OCI-M2 (cell line): ENCODE measurements around the gene ACSM4.
A peak's percentile ranks its signal among the peaks of the same experiment; 100 is the strongest.
"Not testable (repeated sequence)": the region's sequence is repeated elsewhere in the genome, so short reads cannot be mapped to it uniquely, and the experiment has no call there.

ENCODE experiments used
- DNase-seq: peaks from one replicate; lab custom pipeline; 2025; ENCODE audit not compliant: unreplicated experiment; lab: John Stamatoyannopoulos, UW

ACSM4 gene

GRCh38 chr12:7337790-7338189 is 33.9 kb downstream of the ACSM4 start:
- not testable (repeated sequence) for DNase-seq

DNA sequence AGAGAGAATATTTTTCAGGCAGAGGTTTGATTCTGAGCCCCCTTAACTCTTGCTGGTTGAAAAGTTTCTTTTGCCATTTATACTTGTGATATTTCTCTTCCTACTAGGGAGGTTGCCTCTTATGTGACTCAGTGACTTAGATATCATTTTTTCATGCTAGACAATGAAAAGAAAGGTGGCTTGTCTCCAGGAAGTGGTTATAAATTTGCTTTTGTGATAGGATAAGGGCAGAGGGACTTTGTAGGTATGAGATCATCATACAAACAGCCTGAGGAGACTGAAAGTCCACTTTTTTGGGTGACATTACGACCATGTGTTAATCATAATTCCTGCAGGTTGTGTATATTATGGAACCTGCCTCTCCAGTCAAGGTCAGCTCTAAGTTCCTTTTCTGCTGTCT is 35.8 kb downstream of the ACSM4 start:
- no peak for DNase-seq

DNA sequence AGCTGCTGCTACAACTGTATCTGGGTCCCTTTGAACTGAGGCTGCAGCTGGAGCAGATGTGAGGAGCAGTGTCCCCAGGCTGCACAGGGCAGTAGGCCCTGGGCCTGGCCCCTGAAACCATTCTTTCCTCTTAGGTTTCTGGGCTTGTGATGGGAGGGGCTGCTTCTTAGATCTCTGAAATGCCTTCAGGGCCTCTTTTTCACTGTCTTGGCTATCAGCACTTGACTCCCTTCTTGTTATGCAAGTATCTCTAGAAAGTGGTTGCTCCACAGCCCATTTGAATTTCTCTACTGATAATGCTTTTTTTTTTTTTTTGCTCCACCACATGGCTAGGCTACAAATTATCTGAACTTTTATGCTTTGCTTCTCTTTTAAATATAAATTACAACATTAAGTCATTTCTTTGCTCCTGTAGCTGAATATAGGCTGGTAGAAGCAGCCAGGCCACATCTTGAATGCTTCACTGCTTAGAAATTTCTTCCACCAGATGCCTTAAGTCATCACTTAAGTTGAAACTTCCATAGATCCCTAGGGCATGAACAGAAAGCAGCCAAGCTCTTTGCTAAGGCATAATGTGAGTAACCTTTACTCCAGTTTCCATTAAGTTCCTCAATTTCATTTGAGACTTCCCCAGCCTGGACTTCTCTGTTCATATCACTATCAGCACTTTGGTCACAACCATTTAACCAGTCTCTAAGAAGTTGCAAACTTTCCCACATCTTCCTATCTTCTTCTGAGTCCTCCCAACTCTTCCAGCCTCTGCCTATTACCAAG is 41.1 kb downstream of the ACSM4 start:
- DNase-seq, result no peak

DNA sequence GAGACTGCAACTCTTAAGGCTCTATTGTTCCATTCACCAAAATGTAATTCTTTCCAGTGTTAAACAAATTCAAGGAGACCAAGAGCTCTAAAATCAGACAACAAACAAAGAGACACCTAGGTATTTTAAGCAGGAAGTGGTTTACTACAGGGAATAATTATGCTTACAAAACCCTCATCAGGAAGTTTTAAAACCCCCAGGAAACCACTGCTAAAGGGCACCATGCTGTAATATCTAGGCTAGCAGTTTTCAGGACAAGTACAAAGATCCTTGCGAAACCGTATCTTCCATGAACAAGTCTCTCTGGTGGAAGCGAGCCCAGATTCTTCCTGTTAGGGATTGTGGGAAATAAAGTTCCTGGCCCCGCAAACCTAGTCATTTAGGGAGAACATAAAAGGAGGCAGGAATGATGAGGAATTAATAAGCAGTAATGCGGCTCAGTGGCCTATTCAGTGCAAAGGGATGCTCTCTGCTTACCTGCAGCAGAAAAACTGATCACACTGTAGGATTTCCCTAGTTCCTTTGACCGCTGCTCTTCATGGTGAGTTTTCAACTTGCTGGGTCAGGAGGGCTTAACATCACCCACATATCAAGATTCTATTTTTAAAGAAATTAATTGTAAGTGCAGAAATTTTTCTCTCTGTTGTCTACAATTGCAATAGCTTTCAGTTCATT is 42.8 kb downstream of the ACSM4 start:
- no peak for DNase-seq

- no peak for DNase-seq
These were observed 45.5 kb downstream of the ACSM4 start for GRCh38 chr12:7349418-7349817.

- no peak for DNase-seq
These were observed 47.3 kb downstream of the ACSM4 start for GRCh38 chr12:7351177-7351576.

GRCh38 chr12:7352661-7353060 is 48.8 kb downstream of the ACSM4 start:
- no peak for DNase-seq

DNA sequence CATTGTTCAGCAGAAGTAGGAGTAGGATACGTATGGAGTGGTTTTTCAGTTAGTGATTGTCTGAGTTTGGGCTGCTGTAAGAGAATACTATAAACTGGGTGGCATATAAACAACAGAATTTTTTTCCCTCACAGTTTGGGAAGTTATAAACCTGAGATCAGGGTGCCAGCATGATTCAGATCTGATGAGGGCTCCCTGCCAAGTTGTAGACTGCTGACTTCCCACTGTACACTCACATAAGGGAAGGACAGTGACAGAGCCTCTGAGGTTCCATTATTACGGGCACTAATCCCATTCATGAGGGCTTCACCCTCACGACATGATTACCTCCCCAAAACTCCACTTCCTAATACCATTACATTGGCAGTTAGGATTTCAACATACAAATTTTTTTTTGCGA is 50.7 kb downstream of the ACSM4 start:
- no peak for DNase-seq

- no peak for DNase-seq
These were observed 57.4 kb downstream of the ACSM4 start for GRCh38 chr12:7361265-7361664.

- DNase-seq, result no peak
These were observed 58.9 kb downstream of the ACSM4 start for GRCh38 chr12:7362734-7363133.

GRCh38 chr12:7369274-7369729 is 65.4 kb downstream of the ACSM4 start:
- DNase-seq, result peak; percentile 39

GRCh38 chr12:7373226-7373625 is 69.4 kb downstream of the ACSM4 start:
- peak; percentile 78 for DNase-seq

DNA sequence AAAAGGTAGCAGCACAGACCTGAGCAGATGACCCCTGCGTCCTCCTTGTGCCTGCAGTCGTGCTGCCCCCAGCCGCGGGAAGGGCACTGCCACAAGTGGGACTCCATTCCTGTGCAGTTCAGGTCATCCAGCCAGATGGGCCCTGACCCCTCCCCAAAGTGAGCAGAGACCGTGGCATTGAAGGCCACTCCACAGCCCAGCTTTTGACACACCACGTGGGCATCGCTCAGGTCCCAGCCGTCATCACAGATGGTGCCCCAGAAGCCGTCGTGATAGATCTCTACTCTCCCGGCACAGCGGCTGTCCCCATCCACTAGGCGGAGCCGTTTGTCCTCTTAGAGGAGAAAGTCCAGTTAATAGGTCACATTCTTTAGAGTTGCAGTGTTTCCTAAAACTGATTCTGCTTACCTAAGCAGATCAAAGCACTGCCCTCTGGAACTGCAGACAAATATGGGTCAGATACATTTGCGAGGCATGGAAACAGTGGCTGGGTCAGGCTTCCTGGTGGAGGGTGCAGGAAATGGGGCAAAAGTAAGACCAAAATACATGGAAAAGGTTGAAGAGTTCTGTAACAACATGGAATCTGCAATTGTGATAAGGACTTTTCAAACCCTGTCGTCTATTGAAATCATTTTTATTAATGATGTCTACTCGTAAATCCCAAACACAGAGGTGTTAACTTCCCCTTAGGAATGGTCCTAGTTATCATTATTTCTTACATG is 70.7 kb downstream of the ACSM4 start:
- no peak for DNase-seq

DNA sequence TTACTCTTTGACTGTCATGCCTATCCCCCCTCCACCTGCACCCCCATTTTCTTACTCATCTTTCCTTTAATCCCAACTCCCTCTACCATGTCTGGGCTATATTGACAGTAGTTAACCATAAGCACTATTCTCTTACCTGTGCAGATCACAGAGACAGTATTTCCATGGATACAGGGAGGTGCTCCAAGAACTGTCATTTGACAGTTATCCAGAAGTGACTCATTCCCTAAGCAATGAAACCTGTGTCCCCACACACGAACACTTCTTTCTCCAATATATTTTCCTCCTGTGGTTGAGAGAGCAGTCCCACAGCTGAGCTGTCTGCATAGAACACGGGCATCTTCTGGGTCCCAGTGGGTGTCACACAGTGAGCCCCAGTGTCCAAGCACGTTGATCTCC is 71.3 kb downstream of the ACSM4 start:
- no peak for DNase-seq

- no peak for DNase-seq
These were observed 72.3 kb downstream of the ACSM4 start for GRCh38 chr12:7376196-7376595.
